GM04503 (cell line): Measurements from ENCODE around the gene CHCHD1.
"Not testable (repeated sequence)": the region's sequence is repeated elsewhere in the genome, so short reads cannot be mapped to it uniquely, and the experiment has no call there.

Experiments
- DNase-seq: peaks from one replicate; pipeline ENCODE4 v3.0.0-alpha.2; 2012; ENCODE audit warnings: low read depth

CHCHD1 gene

GRCh38 chr10:73813333-73813732 lies 31.5 kb downstream of the CHCHD1 start:
- no peak for DNase-seq

- no peak for DNase-seq
Observed at GRCh38 chr10:73814276-73814895, 32.5 kb downstream of the CHCHD1 start.

- DNase-seq, result no peak
Observed at GRCh38 chr10:73814896-73815718, 33.3 kb downstream of the CHCHD1 start.

- no peak for DNase-seq
Observed at GRCh38 chr10:73815719-73816030, 33.8 kb downstream of the CHCHD1 start.

- DNase-seq, result no peak
Observed at GRCh38 chr10:73816917-73817729, 35.3 kb downstream of the CHCHD1 start.

- no peak for DNase-seq
Observed at GRCh38 chr10:73817826-73818225, 36.0 kb downstream of the CHCHD1 start.

GRCh38 chr10:73818402-73818801 lies 36.6 kb downstream of the CHCHD1 start:
- DNase-seq, result no peak

GRCh38 chr10:73819081-73819480 lies 37.2 kb downstream of the CHCHD1 start:
- no peak for DNase-seq

GRCh38 chr10:73819513-73820093 lies 37.8 kb downstream of the CHCHD1 start:
- no peak for DNase-seq

- DNase-seq, result no peak
Observed at GRCh38 chr10:73823391-73823790, 41.5 kb downstream of the CHCHD1 start.

GRCh38 chr10:73824146-73824725 lies 42.4 kb downstream of the CHCHD1 start:
- no peak for DNase-seq

GRCh38 chr10:73827346-73828089 lies 45.7 kb downstream of the CHCHD1 start:
- no peak for DNase-seq

- no peak for DNase-seq
Observed at GRCh38 chr10:73828161-73828560, 46.3 kb downstream of the CHCHD1 start.

- DNase-seq, result not testable (repeated sequence)
Observed at GRCh38 chr10:73829090-73829489, 47.2 kb downstream of the CHCHD1 start.
